Measurements from ENCODE around the gene TAF1C.

Gene TAF1C

DNA sequence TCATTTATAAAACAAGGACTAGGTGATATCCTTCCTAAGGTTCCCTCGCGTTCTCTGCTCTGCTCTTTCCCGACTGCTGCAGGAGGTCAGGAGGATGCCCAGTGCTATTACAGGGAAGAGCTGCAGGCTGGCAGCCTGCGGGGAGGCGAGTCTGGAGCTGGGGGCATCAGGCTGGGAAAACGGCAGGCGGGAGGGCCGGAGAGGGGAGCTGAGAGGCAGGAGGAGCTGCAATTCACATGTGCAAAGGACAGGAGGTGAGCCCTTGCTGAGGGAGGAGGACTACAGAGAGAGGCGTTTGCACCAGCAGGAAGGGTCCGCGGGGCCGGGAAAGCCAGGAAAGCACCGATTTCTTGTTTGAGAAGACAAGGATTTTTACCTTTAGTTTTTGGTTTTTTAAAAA is 12.2 kb upstream of the TAF1C start:
- Histone ChIP-seq H3K27me3 (ENCODE audit: insufficient read depth, low read length, poor library complexity, severe bottlenecking) (no peaks in the 10 kb centered on the region), H3K9me2 (replicated peaks; ENCODE audit: low read depth, low read length) (no peaks in the 10 kb centered on the region), H3K9ac (ENCODE audit: low read depth, low read length, poor library complexity, severe bottlenecking) (no peak overlapping the region), H3K4me2 (ENCODE audit: low read depth, low read length, poor library complexity, severe bottlenecking) (no peak overlapping the region), H3K79me2 (ENCODE audit: insufficient read depth, low read length) (no peaks in the 10 kb centered on the region), H2AFZ (ENCODE audit: low read length) (no peak overlapping the region), H3K36me3 (ENCODE audit: insufficient read depth, low read length) (no peaks in the 10 kb centered on the region), H3K4me3 (ENCODE audit: low read length, poor library complexity, severe bottlenecking) (no peak overlapping the region), H3F3A (ENCODE audit: low read depth) (no peaks in the 10 kb centered on the region), H3K4me1 (ENCODE audit: insufficient read depth, low read length, poor library complexity, severe bottlenecking) (no peaks in the 10 kb centered on the region), H3K9me3 (ENCODE audit: insufficient read depth, low read depth, low read length) (no peaks in the 10 kb centered on the region), H4K20me1 (ENCODE audit: insufficient read depth, low read length, poor library complexity, severe bottlenecking) (no peaks in the 10 kb centered on the region)
- TF ChIP-seq, protein P1, sequence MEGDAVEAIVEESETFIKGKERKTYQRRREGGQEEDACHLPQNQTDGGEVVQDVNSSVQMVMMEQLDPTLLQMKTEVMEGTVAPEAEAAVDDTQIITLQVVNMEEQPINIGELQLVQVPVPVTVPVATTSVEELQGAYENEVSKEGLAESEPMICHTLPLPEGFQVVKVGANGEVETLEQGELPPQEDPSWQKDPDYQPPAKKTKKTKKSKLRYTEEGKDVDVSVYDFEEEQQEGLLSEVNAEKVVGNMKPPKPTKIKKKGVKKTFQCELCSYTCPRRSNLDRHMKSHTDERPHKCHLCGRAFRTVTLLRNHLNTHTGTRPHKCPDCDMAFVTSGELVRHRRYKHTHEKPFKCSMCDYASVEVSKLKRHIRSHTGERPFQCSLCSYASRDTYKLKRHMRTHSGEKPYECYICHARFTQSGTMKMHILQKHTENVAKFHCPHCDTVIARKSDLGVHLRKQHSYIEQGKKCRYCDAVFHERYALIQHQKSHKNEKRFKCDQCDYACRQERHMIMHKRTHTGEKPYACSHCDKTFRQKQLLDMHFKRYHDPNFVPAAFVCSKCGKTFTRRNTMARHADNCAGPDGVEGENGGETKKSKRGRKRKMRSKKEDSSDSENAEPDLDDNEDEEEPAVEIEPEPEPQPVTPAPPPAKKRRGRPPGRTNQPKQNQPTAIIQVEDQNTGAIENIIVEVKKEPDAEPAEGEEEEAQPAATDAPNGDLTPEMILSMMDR (conservative IDR thresholded peaks at IDR 0.05; ENCODE audit: low read length): no peak
- no peak for TF ChIP-seq EZH2phosphoT487 (IDR thresholded peaks at IDR 0.05; ENCODE audit: borderline replicate concordance)

DNA sequence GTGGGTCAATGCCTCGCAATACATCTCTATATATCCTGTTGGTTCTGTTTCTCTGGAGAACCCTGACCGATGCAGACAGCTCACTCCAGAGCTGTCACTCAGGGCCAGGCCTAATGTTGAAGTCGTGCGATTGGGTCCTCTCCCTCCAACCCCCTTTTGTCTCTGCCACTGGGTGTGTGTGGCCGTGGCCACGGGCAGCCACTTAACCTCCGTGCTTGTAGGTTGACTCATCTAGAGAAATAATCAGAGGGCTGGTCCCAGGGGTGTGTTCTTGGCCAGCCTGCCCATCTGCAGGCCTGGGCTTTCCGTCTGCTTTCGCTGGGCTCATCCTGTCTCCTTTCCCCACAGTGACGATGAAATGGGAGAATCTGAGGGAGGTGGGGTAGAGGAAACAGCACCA is 11.5 kb upstream of the TAF1C start:
- Histone ChIP-seq H3K4me3 (ENCODE audit: low read length, poor library complexity, severe bottlenecking) (no peak overlapping the region), H3K4me2 (ENCODE audit: low read depth, low read length, poor library complexity, severe bottlenecking) (no peak overlapping the region), H3K36me3 (ENCODE audit: insufficient read depth, low read length) (no peaks in the 10 kb centered on the region), H3F3A (ENCODE audit: low read depth) (no peaks in the 10 kb centered on the region), H3K9ac (ENCODE audit: low read depth, low read length, poor library complexity, severe bottlenecking) (no peak overlapping the region), H3K9me2 (replicated peaks; ENCODE audit: low read depth, low read length) (no peaks in the 10 kb centered on the region), H2AFZ (ENCODE audit: low read length) (no peak overlapping the region), H4K20me1 (ENCODE audit: insufficient read depth, low read length, poor library complexity, severe bottlenecking) (no peaks in the 10 kb centered on the region), H3K9me3 (ENCODE audit: insufficient read depth, low read depth, low read length) (no peaks in the 10 kb centered on the region), H3K4me1 (ENCODE audit: insufficient read depth, low read length, poor library complexity, severe bottlenecking) (no peaks in the 10 kb centered on the region), H3K79me2 (ENCODE audit: insufficient read depth, low read length) (no peaks in the 10 kb centered on the region), H3K27me3 (ENCODE audit: insufficient read depth, low read length, poor library complexity, severe bottlenecking) (no peaks in the 10 kb centered on the region)
- TF ChIP-seq, protein P1 (conservative IDR thresholded peaks at IDR 0.05; ENCODE audit: low read length): no peak
- no peak for TF ChIP-seq EZH2phosphoT487 (IDR thresholded peaks at IDR 0.05; ENCODE audit: borderline replicate concordance)

DNA sequence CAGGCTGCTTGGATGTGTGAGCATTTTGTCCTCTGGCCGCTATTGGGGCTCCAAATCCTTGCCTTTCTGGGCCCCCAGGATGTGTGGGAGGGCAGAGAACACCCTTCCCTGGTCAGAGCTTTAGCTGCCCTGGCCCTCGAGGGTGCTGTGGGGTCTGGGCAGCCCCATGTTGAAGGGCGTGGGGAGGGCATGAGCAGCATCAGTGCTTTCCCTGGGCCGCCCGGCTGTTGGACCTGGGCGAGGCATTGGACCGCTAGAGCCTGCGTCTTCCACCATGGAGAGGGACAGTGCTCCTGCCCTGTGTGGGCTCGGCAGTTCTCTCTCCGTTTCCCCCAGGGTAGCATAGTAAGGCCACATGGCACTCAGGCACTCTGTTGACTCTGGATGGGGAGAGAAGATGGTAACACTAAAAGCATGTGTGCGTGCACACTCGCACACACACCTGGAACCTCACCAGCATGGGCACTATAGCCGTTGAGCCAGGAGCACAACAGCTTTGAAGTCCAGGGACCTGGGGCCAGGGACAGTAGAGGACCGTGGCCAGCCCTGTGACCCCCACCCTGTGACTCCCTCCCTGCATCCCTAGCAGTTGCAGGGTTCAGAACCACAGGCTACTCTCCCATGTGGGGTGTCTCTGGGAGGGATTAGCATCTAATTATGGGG is 10.7 kb upstream of the TAF1C start:
- Histone ChIP-seq H3K36me3 (ENCODE audit: insufficient read depth, low read length) (no peaks in the 10 kb centered on the region), H2AFZ (ENCODE audit: low read length) (no peak overlapping the region), H3K4me1 (ENCODE audit: insufficient read depth, low read length, poor library complexity, severe bottlenecking) (no peaks in the 10 kb centered on the region), H3K9me2 (replicated peaks; ENCODE audit: low read depth, low read length) (no peaks in the 10 kb centered on the region), H3K4me2 (ENCODE audit: low read depth, low read length, poor library complexity, severe bottlenecking) (no peak overlapping the region), H3K79me2 (ENCODE audit: insufficient read depth, low read length) (no peaks in the 10 kb centered on the region), H3K9me3 (ENCODE audit: insufficient read depth, low read depth, low read length) (no peaks in the 10 kb centered on the region), H4K20me1 (ENCODE audit: insufficient read depth, low read length, poor library complexity, severe bottlenecking) (no peaks in the 10 kb centered on the region), H3F3A (ENCODE audit: low read depth) (no peaks in the 10 kb centered on the region), H3K27me3 (ENCODE audit: insufficient read depth, low read length, poor library complexity, severe bottlenecking) (no peaks in the 10 kb centered on the region), H3K9ac (ENCODE audit: low read depth, low read length, poor library complexity, severe bottlenecking) (no peak overlapping the region), H3K4me3 (ENCODE audit: low read length, poor library complexity, severe bottlenecking) (no peak overlapping the region)
- TF ChIP-seq, protein P1 (conservative IDR thresholded peaks at IDR 0.05; ENCODE audit: low read length): no peak
- no peak for TF ChIP-seq EZH2phosphoT487 (IDR thresholded peaks at IDR 0.05; ENCODE audit: borderline replicate concordance)
